ENCODE measurements around the gene PRKCH.

The PRKCH gene

DNA sequence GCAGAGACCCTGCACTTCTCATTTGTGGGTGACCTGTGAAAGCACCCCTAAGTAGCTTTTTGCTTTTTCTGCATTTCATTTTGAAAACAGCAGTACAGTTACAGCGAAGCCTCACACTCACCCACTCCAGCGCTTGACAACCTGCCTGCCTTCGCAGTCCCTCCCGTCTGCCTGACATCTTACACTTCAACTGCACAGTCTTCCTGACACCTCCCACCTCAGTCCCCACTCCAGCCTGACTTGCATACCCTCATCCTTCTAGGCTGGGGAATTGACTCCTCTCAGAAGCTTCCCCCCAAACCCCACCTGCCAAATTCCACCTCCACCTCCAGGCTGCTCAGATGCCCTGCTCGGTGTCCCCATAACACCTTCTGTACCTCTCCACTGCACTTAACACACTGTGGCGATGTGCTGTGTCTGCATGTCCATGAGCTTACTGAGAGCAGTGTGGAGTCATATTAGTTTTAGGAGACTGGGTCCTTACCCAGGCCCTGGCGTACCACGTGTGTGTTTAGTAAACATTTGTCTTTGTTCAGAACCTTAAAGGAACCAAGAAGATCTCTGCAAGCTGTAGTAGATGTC is 159.4 kb downstream of the PRKCH start:
- Histone ChIP-seq H3K4me2 (ENCODE audit: insufficient read depth, low read length) (no peak overlapping the region), H3K9me3 (ENCODE audit: insufficient read depth, low read length, severe bottlenecking) (no peaks in the 10 kb centered on the region), H3K9ac (ENCODE audit: low read depth, low read length) (no peak overlapping the region), H3K27me3 (ENCODE audit: insufficient read depth, low read length, poor library complexity) (no peaks in the 10 kb centered on the region), H2AFZ (ENCODE audit: low read depth, low read length) (no peak overlapping the region), H3K27ac (ENCODE audit: low read length) (0 out of 2 replicates have a peak overlapping the region, but pooled peaks have one; percentile 28), H3K4me3 (ENCODE audit: low read depth in 1 of 2, low read length in 2 of 2) (no peak overlapping the region), H3K4me1 (ENCODE audit: insufficient read depth, low read length) (peaks cover 23% of the 10 kb centered on the region), H3K79me2 (ENCODE audit: insufficient read depth, low read length) (peaks cover 21% of the 10 kb centered on the region), H4K20me1 (ENCODE audit: insufficient read depth, low read length) (no peaks in the 10 kb centered on the region; the same call in 1 of the 2 replicates), H3K36me3 (ENCODE audit: insufficient read depth, low read length) (peaks cover 71% of the 10 kb centered on the region)
- no peak for TF ChIP-seq CTCF (IDR thresholded peaks at IDR 0.05; ENCODE audit: borderline replicate concordance, extremely low read depth, low read length, poor library complexity, severe bottlenecking)
- no peak for TF ChIP-seq EZH2 (IDR thresholded peaks at IDR 0.05; ENCODE audit: borderline replicate concordance, low read depth, low read length, severe bottlenecking)
- no peak for DNase-seq
- no peak for ATAC-seq (ENCODE audit: insufficient read depth, low read depth)

DNA sequence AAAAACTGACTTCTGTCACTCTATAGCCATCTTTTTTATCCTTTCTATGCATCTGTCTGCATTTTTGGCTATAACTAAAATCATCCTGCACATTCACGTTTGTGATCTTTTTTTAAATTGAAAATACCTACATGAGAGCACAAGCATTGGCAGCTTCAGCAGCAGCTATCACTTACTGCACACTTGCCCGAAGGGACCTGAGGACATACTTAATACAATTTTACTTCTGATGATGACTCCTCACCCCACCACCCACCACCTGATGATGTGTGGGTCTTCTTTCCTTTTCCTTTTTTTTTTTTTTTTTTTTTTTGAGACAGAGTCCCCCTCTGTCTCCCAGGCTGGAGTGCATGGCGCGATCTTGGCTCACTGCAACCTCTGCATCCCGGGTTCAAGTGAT is 160.3 kb downstream of the PRKCH start:
- Histone ChIP-seq H3K4me3 (ENCODE audit: low read depth in 1 of 2, low read length in 2 of 2) (no peak overlapping the region), H3K9ac (ENCODE audit: low read depth, low read length) (no peak overlapping the region), H3K79me2 (ENCODE audit: insufficient read depth, low read length) (peaks cover 21% of the 10 kb centered on the region), H3K4me2 (ENCODE audit: insufficient read depth, low read length) (no peak overlapping the region), H3K27ac (ENCODE audit: low read length) (no peak overlapping the region), H3K9me3 (ENCODE audit: insufficient read depth, low read length, severe bottlenecking) (no peaks in the 10 kb centered on the region), H3K27me3 (ENCODE audit: insufficient read depth, low read length, poor library complexity) (no peaks in the 10 kb centered on the region), H4K20me1 (ENCODE audit: insufficient read depth, low read length) (no peaks in the 10 kb centered on the region; the same call in 1 of the 2 replicates), H2AFZ (ENCODE audit: low read depth, low read length) (no peak overlapping the region), H3K4me1 (ENCODE audit: insufficient read depth, low read length) (peaks cover 14% of the 10 kb centered on the region), H3K36me3 (ENCODE audit: insufficient read depth, low read length) (peaks cover 80% of the 10 kb centered on the region)
- ATAC-seq (ENCODE audit: insufficient read depth, low read depth), result no peak
- no peak for DNase-seq
- TF ChIP-seq EZH2 (IDR thresholded peaks at IDR 0.05; ENCODE audit: borderline replicate concordance, low read depth, low read length, severe bottlenecking), result no peak
- no peak for TF ChIP-seq CTCF (IDR thresholded peaks at IDR 0.05; ENCODE audit: borderline replicate concordance, extremely low read depth, low read length, poor library complexity, severe bottlenecking)

GRCh38 chr14:61482348-61483206 is 161.2 kb downstream of the PRKCH start:
- Histone ChIP-seq H2AFZ (ENCODE audit: low read depth, low read length) (no peak overlapping the region), H3K4me1 (ENCODE audit: insufficient read depth, low read length) (peaks cover 5% of the 10 kb centered on the region; the same call in 1 of the 2 replicates), H3K9ac (ENCODE audit: low read depth, low read length) (no peak overlapping the region), H3K36me3 (ENCODE audit: insufficient read depth, low read length) (peaks cover 88% of the 10 kb centered on the region), H4K20me1 (ENCODE audit: insufficient read depth, low read length) (no peaks in the 10 kb centered on the region; the same call in 1 of the 2 replicates), H3K9me3 (ENCODE audit: insufficient read depth, low read length, severe bottlenecking) (no peaks in the 10 kb centered on the region), H3K27ac (ENCODE audit: low read length) (0 out of 2 replicates have a peak overlapping the region, but pooled peaks have one; percentile 13), H3K4me3 (ENCODE audit: low read depth in 1 of 2, low read length in 2 of 2) (no peak overlapping the region), H3K4me2 (ENCODE audit: insufficient read depth, low read length) (no peak overlapping the region), H3K27me3 (ENCODE audit: insufficient read depth, low read length, poor library complexity) (no peaks in the 10 kb centered on the region), H3K79me2 (ENCODE audit: insufficient read depth, low read length) (peaks cover 18% of the 10 kb centered on the region)
- TF ChIP-seq CTCF (IDR thresholded peaks at IDR 0.05; ENCODE audit: borderline replicate concordance, extremely low read depth, low read length, poor library complexity, severe bottlenecking) (no peak), EZH2 (IDR thresholded peaks at IDR 0.05; ENCODE audit: borderline replicate concordance, low read depth, low read length, severe bottlenecking) (no peak)
- DNase-seq, result no peak
- ATAC-seq (ENCODE audit: insufficient read depth, low read depth), result no peak
